Liver (tissue), 9 donors: ENCODE data around the gene KCNK7. TPM values are rescaled to one million over a fixed set of nuclear protein-coding genes. Genes with fewer than 3 reads are reported as not detected.

Source experiments
- DNase-seq: peaks from one replicate; pipeline ENCODE4 v3.0.0-alpha.2; 2017; ENCODE audit warnings: low spot score
- H3K27ac ChIP-seq, 2 donors: one replicate each; pipeline ENCODE4 v1.7.0; 2013; ENCODE audit warnings: inconsistent platforms in 2 of 2, low read length in 2 of 2, control low read depth in 1 of 2, low read depth in 1 of 2, mild to moderate bottlenecking in 1 of 2
- H3K27me3 ChIP-seq, 4 donors: one replicate each; pipeline versions ENCODE4 v1.6.1 to v1.7.0; 2013; ENCODE audit warnings: low read length in 3 of 4, inconsistent platforms in 1 of 4, mild to moderate bottlenecking in 1 of 4, moderate library complexity in 1 of 4; ENCODE audit not compliant: control insufficient read depth in 4 of 4, insufficient read depth in 4 of 4
- H3K36me3 ChIP-seq, 4 donors: one replicate each; pipeline versions ENCODE4 v1.6.1 to v1.7.0; 2013; ENCODE audit warnings: low read length in 3 of 4, mild to moderate bottlenecking in 3 of 4, low read depth in 1 of 4, moderate library complexity in 1 of 4; ENCODE audit not compliant: control insufficient read depth in 4 of 4, insufficient read depth in 3 of 4
- H3K4me1 ChIP-seq, 4 donors: one replicate each; pipeline versions ENCODE4 v1.6.1 to v1.7.0; 2013; ENCODE audit warnings: low read length in 3 of 4, mild to moderate bottlenecking in 3 of 4, moderate library complexity in 1 of 4; ENCODE audit not compliant: control insufficient read depth in 4 of 4, insufficient read depth in 4 of 4
- H3K4me3 ChIP-seq, 3 donors: one replicate each; pipeline versions ENCODE4 v1.6.1 to v1.7.0; 2013; ENCODE audit warnings: low read length in 3 of 3, control low read depth in 1 of 3, low read depth in 1 of 3, mild to moderate bottlenecking in 1 of 3
- H3K9ac ChIP-seq, 2 donors: one replicate each; pipeline ENCODE4 v1.7.0; 2013; ENCODE audit warnings: low read length in 2 of 2, mild to moderate bottlenecking in 2 of 2, moderate library complexity in 2 of 2, control low read depth in 1 of 2, low read depth in 1 of 2
- H3K9me3 ChIP-seq, 4 donors: one replicate each; pipeline versions ENCODE4 v1.6.1 to v1.7.0; 2013; ENCODE audit warnings: low read length in 3 of 4; ENCODE audit not compliant: control insufficient read depth in 4 of 4
- EGR1 ChIP-seq, 2 donors: IDR thresholded peaks; 2 replicates each; pipeline ENCODE4 v1.6.1; 2016 to 2018; ENCODE audit warnings: antibody characterized with exemption in 2 of 2, low read depth in 2 of 2
- FOXA1 ChIP-seq: IDR thresholded peaks from 2 replicates; pipeline ENCODE4 v1.6.1; 2016; ENCODE audit warnings: antibody characterized with exemption
- FOXA2 ChIP-seq: IDR thresholded peaks from 2 replicates; pipeline ENCODE4 v1.6.1; 2016; ENCODE audit warnings: antibody characterized with exemption
- HNF4A ChIP-seq, 2 donors: conservative IDR thresholded peaks; 2 replicates each; pipeline ENCODE4 v1.6.1; 2016; ENCODE audit warnings: antibody characterized with exemption in 2 of 2, mild to moderate bottlenecking in 2 of 2
- HNF4G ChIP-seq: IDR thresholded peaks from 2 replicates; pipeline ENCODE4 v1.6.1; 2016; ENCODE audit warnings: antibody characterized with exemption
- JUND ChIP-seq, 2 donors: IDR thresholded peaks; 2 replicates each; pipeline ENCODE4 v1.6.1; 2016; ENCODE audit warnings: antibody characterized with exemption in 2 of 2
- NR2F2 ChIP-seq: IDR thresholded peaks from 2 replicates; pipeline ENCODE4 v1.6.1; 2016; ENCODE audit warnings: antibody characterized with exemption
- RAD21 ChIP-seq, 2 donors: IDR thresholded peaks; 2 replicates each; pipeline ENCODE4 v1.6.1; 2016; ENCODE audit warnings: antibody characterized with exemption in 2 of 2, mild to moderate bottlenecking in 2 of 2
- SP1 ChIP-seq: IDR thresholded peaks from 2 replicates; pipeline ENCODE4 v1.6.1; 2018; ENCODE audit warnings: antibody characterized with exemption, mild to moderate bottlenecking
- TAF1 ChIP-seq: conservative IDR thresholded peaks from 2 replicates; pipeline ENCODE4 v1.6.1; 2016; ENCODE audit warnings: antibody characterized with exemption, mild to moderate bottlenecking
- YY1 ChIP-seq: IDR thresholded peaks from 2 replicates; pipeline ENCODE4 v1.6.1; 2016; ENCODE audit warnings: antibody characterized with exemption, mild to moderate bottlenecking
- WGBS: extraction: QIAGEN DNeasy Blood & Tissue Kit; methylation state at CpG from one replicate; pipeline ENCODE4 v1.1.7; 2013; 5-methylcytosine and 5-hydroxymethylcytosine counted together
- polyA plus RNA-seq, 2 donors: library from polyadenylated mRNA; stranded (reverse) in 1 of 2; unstranded in 1 of 2; fragments of 200-250 nt in 1 of 2; fragments of >200 nt in 1 of 2; fragmentation: Nextera tagmentation in 1 of 2; extraction: Ambion mirVana in 1 of 2; gene quantifications; one replicate each; pipeline versions ENCODE4 v1.2.1 to v1.2.3, GENCODE V29; 2013 to 2015
- total RNA-seq, 2 donors: library from RNA; depleted of rRNA; stranded (reverse); fragments of >200 nt; gene quantifications; one replicate each; pipeline ENCODE4 v1.2.3, GENCODE V29; 2014
- TF ChIP-seq, protein P1 (sequence below): IDR thresholded peaks from 2 replicates; pipeline ENCODE4 v1.6.1; 2016; ENCODE audit warnings: antibody characterized with exemption, mild to moderate bottlenecking
- TF ChIP-seq, protein P2 (sequence below): fragments of 150-350 bp; IDR thresholded peaks from 2 replicates; pipeline ENCODE4 v1.5.1; 2017; ENCODE audit warnings: improper control_type of control experiment, low read depth, low read length; ENCODE audit not compliant: missing input control
- TF ChIP-seq, protein P3 (sequence below): IDR thresholded peaks from 2 replicates; pipeline ENCODE4 v1.6.1; 2016; ENCODE audit warnings: antibody characterized with exemption
- TF ChIP-seq, protein P4 (sequence below): IDR thresholded peaks from 2 replicates; pipeline ENCODE4 v1.6.1; 2016; ENCODE audit warnings: antibody characterized with exemption
- donor health status: healthy.
- donor health status: healthy.
- donor health status: healthy.
- donor health status: healthy.
- donor health status: healthy.

KCNK7 gene
- total and polyA plus RNA-seq, 4 donors, result 0.14 to 0.32 (median 0.24) TPM

DNA sequence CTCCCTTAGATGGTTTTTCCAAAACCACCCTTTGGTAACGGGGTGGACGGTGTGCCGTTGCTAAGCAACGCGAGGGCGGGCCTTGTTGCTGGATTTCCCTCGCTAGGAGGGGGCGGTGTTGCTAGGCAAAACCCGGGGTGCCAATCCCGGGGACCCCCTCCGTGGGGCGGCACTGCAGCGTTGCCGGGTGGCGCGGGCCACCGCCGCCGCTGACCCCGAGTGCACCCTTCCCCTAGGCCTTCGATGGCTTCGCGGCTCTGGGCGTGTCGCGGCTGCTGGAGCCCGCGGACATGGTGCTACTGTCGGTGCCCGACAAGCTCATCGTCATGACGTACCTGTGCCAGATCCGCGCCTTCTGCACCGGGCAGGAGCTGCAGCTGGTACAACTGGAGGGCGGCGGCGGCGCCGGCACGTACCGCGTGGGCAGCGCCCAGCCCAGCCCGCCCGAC is 10.9 kb downstream of the KCNK7 start:
- H3K27ac ChIP-seq, result no peak overlapping the region
- WGBS, result 59% methylated on average over 46 of the region's 46 CpGs
- no peak for DNase-seq
- peaks cover 0 to 4% (median 0%) of the 10 kb centered on the region in 4 donors for H3K4me1 ChIP-seq
- H3K4me3 ChIP-seq, result no peak overlapping the region
- TF ChIP-seq EGR1 (IDR thresholded peaks at IDR 0.05; ENCODE audit: low read depth in 2 of 2) (no peak), FOXA2 (no peak)
- no peaks in the 10 kb centered on the region for H3K27me3 ChIP-seq
- no peak overlapping the region for H3K9ac ChIP-seq
- H3K36me3 ChIP-seq, result peaks cover 0 to 6% (median 2%) of the 10 kb centered on the region in 4 donors
- H3K9me3 ChIP-seq, result no peaks in the 10 kb centered on the region

DNA sequence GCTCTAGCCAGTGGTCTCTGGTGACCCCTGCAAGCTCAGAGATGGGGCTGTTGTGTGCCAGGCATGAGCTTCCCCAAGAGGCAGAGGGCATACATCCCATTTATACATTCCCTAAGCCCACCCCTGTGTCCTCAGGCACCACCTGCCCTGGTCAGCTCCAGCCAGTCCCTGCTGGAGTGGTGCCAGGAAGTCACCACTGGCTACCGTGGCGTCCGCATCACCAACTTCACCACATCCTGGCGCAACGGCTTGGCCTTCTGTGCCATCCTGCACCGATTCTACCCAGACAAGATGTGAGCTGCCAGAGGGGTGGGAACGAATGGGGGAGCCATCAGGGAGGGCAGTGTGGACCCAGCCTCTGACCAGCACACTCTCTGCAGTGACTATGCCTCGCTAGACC is 11.5 kb downstream of the KCNK7 start:
- peaks cover 0 to 4% (median 0%) of the 10 kb centered on the region in 4 donors for H3K4me1 ChIP-seq
- no peak overlapping the region for H3K9ac ChIP-seq
- H3K4me3 ChIP-seq, result no peak overlapping the region
- 82% methylated on average over 8 of the region's 8 CpGs for WGBS
- H3K36me3 ChIP-seq, result peaks cover 0 to 7% (median 2%) of the 10 kb centered on the region in 4 donors
- H3K27me3 ChIP-seq, result no peaks in the 10 kb centered on the region
- DNase-seq, result no peak
- no peak for TF ChIP-seq YY1
- no peak for TF ChIP-seq NR2F2
- TF ChIP-seq JUND (IDR thresholded peaks at IDR 0.05), result no peak
- TF ChIP-seq SP1, result no peak
- TF ChIP-seq EGR1 (IDR thresholded peaks at IDR 0.05; ENCODE audit: low read depth in 2 of 2), result no peak
- TF ChIP-seq TAF1, result no peak
- TF ChIP-seq, protein P1, sequence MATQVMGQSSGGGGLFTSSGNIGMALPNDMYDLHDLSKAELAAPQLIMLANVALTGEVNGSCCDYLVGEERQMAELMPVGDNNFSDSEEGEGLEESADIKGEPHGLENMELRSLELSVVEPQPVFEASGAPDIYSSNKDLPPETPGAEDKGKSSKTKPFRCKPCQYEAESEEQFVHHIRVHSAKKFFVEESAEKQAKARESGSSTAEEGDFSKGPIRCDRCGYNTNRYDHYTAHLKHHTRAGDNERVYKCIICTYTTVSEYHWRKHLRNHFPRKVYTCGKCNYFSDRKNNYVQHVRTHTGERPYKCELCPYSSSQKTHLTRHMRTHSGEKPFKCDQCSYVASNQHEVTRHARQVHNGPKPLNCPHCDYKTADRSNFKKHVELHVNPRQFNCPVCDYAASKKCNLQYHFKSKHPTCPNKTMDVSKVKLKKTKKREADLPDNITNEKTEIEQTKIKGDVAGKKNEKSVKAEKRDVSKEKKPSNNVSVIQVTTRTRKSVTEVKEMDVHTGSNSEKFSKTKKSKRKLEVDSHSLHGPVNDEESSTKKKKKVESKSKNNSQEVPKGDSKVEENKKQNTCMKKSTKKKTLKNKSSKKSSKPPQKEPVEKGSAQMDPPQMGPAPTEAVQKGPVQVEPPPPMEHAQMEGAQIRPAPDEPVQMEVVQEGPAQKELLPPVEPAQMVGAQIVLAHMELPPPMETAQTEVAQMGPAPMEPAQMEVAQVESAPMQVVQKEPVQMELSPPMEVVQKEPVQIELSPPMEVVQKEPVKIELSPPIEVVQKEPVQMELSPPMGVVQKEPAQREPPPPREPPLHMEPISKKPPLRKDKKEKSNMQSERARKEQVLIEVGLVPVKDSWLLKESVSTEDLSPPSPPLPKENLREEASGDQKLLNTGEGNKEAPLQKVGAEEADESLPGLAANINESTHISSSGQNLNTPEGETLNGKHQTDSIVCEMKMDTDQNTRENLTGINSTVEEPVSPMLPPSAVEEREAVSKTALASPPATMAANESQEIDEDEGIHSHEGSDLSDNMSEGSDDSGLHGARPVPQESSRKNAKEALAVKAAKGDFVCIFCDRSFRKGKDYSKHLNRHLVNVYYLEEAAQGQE, result no peak
- TF ChIP-seq RAD21 (IDR thresholded peaks at IDR 0.05), result no peak
- TF ChIP-seq FOXA1, result no peak
- TF ChIP-seq HNF4A (conservative IDR thresholded peaks at IDR 0.05), result no peak
- no peak for TF ChIP-seq HNF4G
- TF ChIP-seq, protein P2, sequence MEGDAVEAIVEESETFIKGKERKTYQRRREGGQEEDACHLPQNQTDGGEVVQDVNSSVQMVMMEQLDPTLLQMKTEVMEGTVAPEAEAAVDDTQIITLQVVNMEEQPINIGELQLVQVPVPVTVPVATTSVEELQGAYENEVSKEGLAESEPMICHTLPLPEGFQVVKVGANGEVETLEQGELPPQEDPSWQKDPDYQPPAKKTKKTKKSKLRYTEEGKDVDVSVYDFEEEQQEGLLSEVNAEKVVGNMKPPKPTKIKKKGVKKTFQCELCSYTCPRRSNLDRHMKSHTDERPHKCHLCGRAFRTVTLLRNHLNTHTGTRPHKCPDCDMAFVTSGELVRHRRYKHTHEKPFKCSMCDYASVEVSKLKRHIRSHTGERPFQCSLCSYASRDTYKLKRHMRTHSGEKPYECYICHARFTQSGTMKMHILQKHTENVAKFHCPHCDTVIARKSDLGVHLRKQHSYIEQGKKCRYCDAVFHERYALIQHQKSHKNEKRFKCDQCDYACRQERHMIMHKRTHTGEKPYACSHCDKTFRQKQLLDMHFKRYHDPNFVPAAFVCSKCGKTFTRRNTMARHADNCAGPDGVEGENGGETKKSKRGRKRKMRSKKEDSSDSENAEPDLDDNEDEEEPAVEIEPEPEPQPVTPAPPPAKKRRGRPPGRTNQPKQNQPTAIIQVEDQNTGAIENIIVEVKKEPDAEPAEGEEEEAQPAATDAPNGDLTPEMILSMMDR, result no peak
- no peak for TF ChIP-seq FOXA2
- TF ChIP-seq, protein P3, sequence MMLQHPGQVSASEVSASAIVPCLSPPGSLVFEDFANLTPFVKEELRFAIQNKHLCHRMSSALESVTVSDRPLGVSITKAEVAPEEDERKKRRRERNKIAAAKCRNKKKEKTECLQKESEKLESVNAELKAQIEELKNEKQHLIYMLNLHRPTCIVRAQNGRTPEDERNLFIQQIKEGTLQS, result no peak
- no peaks in the 10 kb centered on the region for H3K9me3 ChIP-seq
- H3K27ac ChIP-seq, result no peak overlapping the region

DNA sequence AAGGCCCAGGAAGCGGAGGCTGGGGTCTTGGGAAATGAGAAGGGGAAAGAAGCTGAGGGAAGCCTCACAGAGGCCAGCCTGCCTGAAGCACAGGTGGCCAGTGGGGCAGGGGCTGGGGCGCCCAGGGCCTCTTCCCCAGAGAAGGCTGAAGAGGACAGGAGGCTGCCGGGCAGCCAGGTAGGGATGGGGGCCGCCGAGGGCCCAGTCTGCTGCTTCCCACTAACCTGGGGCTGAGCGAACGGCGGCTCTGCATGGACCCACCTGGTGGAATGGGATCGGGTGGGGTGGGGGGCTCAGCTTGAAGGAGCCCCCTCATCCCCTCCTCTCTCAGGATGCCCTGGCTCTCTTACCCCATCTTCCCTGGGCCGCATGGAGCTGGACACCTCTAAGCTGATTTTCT is 12.0 kb downstream of the KCNK7 start:
- no peak for DNase-seq
- no peaks in the 10 kb centered on the region for H3K9me3 ChIP-seq
- no peak overlapping the region for H3K9ac ChIP-seq
- peaks cover 0 to 7% (median 2%) of the 10 kb centered on the region in 4 donors for H3K36me3 ChIP-seq
- no peak overlapping the region for H3K4me3 ChIP-seq
- TF ChIP-seq, protein P4, sequence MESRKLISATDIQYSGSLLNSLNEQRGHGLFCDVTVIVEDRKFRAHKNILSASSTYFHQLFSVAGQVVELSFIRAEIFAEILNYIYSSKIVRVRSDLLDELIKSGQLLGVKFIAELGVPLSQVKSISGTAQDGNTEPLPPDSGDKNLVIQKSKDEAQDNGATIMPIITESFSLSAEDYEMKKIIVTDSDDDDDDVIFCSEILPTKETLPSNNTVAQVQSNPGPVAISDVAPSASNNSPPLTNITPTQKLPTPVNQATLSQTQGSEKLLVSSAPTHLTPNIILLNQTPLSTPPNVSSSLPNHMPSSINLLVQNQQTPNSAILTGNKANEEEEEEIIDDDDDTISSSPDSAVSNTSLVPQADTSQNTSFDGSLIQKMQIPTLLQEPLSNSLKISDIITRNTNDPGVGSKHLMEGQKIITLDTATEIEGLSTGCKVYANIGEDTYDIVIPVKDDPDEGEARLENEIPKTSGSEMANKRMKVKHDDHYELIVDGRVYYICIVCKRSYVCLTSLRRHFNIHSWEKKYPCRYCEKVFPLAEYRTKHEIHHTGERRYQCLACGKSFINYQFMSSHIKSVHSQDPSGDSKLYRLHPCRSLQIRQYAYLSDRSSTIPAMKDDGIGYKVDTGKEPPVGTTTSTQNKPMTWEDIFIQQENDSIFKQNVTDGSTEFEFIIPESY, result no peak
- TF ChIP-seq RAD21 (IDR thresholded peaks at IDR 0.05) (no peak), EGR1 (IDR thresholded peaks at IDR 0.05; ENCODE audit: low read depth in 2 of 2) (no peak)
- H3K27ac ChIP-seq, result no peak overlapping the region
- H3K27me3 ChIP-seq, result no peaks in the 10 kb centered on the region
- peaks cover 0 to 5% (median 0%) of the 10 kb centered on the region in 4 donors for H3K4me1 ChIP-seq
- WGBS, result 98% methylated on average over 10 of the region's 10 CpGs
